Measurements from ENCODE around the gene PRPF40B.
"Not testable (repeated sequence)": the region's sequence is repeated elsewhere in the genome, so short reads cannot be mapped to it uniquely, and the experiment has no call there.

Gene PRPF40B

GRCh38 chr12:49623142-49623904, at the start of gene PRPF40B:
Gene PRPF40B, plus strand, starts transcription at chr12:49623561. Its CDS starts 30 bp downstream, at chr12:49623591.
- peak; percentile 83 to 84 for DNase-seq

GRCh38 chr12:49577589-49578315, 45.6 kb upstream of the PRPF40B start:
- DNase-seq, result no peak

DNA sequence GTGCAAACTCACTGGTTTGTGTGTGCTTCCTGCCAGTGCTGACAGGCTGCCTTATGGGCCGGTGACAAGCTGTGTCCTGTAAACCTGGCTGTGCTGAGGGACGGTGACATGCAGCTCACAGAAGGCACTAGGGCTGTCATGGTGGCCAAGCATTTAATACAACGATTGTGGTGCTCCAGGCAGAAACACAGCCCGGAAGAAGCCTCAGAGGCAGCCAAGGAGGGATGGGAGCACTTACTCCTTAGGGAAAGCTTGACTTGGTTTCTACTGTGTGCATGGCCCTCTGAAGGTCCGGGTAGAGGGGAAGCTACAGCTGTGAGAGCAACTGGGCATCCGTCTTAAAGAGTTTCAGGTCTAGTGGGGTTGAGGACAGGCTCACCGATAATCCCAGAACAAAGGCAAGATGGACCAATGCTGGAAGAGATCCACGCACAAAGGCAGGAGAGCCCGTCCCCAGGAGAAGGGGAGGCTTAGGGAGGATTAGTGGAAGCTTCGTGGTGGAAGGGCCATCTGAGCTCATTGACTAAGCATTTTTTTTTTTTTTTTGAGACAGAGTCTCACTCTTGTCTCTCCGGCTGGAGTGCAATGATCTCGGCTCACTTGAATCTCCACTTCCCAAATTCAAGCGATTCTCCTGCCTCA, 44.8 kb upstream of the PRPF40B start:
- no peak for DNase-seq

DNA sequence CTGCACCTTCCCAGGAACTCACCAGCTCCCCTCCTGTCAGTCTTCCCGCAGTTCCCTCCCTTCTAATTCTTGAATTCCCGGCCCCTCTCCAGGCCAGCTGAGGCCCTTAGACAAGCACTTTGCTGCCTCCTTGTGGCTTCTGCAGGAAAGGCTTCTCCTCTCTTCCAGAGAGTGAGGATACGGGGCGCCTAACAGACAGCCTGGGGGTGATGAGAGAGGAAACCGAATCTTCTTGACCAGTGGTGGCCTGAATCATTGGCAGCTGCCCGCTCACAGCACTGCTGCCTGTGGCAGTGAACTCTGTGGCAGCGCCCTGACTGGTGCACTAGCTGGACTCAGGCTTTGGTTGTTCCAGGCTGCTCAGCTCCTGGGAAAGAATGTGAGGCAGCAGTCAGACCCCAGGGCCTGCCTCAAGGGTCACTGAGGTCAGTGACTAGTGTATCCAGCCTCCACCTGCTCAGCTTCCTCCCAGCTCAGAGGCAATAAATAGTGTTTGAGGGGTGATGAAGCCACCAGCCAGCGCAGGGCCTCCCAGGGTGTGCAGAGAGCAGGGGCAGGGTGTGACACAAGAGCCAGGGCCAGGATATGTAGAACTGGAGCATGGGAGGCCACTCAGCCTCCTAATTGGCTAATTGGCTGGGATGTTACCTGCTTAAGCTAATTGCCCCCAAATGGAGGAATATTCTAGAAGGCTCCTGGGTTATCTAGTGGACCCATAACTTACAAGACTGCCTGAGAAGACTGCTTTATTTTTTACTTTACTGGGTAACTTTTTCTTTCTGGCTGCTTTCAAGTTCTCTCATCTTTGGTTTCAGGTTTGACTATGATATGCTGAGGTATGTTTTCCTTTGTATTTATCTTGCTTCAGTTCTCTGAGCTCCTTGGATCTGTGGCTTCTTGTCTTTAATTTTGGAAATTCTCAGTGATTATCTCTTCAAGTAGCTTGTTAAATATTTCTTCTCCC, 42.5 kb upstream of the PRPF40B start:
- DNase-seq, result peak; percentile 61 to 67

DNA sequence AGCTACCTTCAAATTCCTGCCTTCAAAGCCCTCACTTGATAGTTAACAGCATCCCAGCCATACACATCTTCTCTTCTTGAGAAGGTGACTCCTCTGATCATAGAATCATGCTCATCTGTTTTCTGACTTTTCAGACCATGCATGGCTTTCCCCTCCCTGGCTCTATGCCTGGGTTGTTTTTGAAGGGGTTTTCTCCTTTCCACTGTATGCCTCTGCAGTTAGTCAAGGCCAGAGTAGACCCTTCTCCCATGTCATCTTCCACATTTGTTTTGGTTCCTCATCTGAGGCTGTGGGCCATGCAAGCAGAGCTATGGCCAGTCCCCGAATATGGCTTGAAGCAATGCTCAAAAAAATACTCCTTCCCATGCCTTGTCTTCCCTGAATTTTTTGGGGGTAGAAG, 41.2 kb upstream of the PRPF40B start:
- no peak for DNase-seq

GRCh38 chr12:49582850-49583249, 40.5 kb upstream of the PRPF40B start:
- DNase-seq, result no peak

- DNase-seq, result no peak
Observed at GRCh38 chr12:49583366-49584094, 39.8 kb upstream of the PRPF40B start.

DNA sequence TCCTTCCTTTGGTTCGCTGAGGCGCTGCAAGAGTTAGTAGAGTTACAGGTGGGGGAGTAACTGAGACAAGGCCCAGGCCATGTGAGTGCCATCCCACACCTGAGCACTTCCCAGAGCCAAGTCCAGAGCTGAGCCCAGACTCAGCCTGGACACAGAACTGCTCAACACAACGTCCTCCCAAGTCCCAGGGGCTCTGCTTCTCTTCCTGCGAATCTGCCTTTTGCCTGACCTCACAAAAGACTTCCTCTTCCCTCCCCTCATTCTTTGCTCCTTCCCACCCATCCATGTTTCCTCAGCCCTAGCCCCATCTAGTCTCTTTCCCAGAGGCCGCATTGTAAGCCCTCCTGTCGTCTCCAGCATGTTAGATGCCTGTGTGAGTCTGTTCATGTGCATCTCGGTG, 38.8 kb upstream of the PRPF40B start:
- no peak for DNase-seq

DNA sequence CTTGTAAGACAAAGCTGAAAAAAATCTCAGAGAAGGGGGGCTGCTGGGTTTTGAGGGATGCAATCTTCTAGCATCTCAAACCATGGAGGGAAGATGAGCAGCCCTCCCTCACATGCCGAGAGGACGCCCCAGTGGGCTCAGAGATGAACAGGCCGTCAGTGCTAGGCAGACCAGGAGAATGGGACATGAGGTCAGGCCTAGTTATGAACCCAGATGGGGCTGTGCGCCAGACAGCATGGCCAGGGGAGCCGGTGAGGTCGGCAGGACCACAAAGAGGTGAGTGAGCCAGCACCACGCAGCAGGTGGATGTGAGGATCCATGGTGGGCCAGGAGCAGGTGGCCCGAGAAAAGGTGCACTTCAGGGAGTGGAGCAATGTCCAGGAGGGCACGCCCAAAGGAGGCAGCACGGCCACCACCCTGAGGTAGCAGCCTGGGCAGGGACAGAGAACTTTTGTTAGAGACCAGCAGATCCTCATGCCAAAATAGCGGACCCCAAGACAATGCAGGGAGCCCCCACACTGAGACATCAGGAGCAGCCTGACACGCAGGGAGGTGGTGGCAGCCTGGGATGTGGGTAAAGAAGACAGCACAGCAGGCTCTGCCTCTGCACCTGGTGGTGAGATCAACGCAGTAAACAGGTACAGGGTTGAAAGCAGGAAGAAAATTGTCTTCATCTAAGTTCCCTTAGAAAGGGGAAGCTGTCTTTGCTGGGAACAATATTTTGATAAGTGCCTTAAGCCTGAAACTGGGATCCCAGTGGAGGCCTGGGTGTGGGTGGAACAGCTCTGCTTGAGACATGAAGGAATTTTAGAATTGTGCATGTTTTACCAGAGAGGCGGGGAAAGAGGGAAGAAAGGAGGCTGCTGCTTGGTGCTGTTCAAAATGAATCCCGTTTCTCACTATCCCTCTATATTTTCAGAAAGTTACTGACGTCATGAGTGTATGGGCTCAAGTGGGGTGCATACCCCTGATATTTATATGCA, 37.6 kb upstream of the PRPF40B start:
- DNase-seq, result no peak

DNA sequence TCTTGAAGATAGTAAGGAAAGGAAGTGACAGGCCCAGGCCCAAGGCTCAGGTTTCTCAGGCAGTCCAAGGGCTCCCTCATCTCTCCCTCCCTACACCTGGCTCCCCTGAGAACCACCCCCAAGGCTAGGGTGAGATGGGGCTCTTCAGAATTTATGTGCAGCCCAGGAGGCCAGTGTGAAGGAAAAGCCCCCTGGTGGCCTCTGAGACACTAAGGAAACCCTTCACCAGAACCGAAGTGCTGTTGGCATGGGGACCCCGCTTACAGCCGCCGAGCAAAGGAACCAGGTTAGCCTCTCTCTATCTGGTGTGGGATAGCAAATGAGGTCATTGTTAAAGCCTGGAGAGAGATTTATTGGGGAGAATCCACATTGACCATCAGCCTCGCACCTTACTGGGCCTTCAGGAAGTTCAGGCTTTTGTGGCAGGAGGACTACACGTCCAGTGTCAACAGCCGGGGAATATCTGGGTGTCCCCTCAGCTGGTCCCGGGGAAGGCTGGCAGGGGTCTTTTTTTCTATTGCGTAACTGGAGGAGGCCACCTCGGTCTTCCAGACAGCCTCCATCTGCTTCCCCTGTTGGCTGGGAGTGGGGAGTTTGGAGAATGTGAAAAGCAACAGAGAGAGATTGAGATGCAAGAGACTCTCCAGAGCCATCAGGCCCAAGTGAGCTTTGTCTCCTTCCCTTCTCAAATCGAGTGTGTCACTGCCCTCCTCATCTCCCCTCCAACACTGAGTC, 36.0 kb upstream of the PRPF40B start:
- DNase-seq, result no peak

GRCh38 chr12:49588281-49588680, 35.1 kb upstream of the PRPF40B start:
- DNase-seq, result no peak

GRCh38 chr12:49588721-49589516, 34.4 kb upstream of the PRPF40B start:
- DNase-seq, result no peak

DNA sequence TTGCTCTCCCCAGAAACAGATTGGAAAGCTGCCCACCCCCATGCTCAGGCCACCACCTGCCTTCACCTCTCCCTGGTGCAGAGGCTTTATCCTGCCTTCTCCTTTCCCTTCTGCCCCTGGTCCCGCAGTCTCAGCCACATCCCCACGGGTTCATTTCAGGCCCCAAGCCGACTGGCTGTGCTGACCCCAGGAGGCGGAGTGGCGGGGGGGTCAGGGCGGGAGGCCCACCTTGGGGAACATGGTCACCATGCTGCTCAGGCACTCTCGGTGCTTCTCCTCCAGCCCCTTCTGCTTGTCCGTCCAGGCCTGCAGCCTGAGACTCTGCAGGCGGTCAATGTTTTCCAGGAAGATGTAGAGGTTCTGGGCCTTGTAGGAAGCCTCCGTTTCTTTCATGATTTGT, 24.8 kb upstream of the PRPF40B start:
- no peak for DNase-seq

DNA sequence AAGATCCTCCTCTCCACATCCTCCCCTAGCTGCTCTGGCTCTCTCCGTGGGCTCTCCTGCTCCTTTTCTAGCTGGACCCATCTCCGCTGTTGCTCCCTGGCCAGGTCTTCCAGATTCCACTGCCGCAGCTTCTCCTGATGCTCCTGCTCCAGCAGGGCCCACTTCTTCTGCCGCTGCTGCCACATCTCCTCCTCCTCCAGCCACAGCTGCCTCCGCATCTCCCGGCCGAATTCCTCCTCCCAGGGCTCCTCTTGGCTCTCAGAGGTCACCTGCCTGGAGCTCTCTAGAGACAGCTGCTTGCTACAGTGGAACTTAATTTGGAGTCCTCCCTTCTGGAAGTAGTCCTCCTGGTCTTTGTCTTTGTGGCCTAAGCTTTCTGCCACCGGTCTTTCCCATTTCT, 23.4 kb upstream of the PRPF40B start:
- DNase-seq, result no peak

GRCh38 chr12:49603721-49604120, 19.6 kb upstream of the PRPF40B start:
- no peak for DNase-seq

DNA sequence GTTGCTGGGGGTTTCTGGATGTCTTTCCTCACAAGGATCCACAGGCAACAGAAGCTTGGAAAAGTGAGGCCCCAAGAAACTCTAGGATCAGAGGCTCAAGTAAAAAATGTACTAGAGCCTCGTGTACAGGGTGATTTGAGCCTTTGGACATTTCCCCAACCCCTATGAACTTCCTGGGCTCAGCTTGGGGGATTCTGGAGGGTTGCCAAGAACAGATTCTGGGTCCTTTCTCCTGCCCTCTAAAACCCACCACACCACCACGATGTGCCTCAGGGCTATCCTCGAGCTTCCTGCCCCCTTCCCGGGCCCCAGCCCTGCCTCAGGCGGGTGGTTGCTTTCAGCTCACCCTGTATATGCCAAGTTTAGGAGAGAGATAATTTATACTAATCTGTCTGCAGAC, 18.5 kb upstream of the PRPF40B start:
- no peak for DNase-seq

GRCh38 chr12:49605539-49605938, 17.8 kb upstream of the PRPF40B start, which contains the start of gene FAM186B:
Gene FAM186B, minus strand, starts transcription at chr12:49605639. Its CDS starts 162 bp downstream, at chr12:49605477.
- not testable (repeated sequence) for DNase-seq

DNA sequence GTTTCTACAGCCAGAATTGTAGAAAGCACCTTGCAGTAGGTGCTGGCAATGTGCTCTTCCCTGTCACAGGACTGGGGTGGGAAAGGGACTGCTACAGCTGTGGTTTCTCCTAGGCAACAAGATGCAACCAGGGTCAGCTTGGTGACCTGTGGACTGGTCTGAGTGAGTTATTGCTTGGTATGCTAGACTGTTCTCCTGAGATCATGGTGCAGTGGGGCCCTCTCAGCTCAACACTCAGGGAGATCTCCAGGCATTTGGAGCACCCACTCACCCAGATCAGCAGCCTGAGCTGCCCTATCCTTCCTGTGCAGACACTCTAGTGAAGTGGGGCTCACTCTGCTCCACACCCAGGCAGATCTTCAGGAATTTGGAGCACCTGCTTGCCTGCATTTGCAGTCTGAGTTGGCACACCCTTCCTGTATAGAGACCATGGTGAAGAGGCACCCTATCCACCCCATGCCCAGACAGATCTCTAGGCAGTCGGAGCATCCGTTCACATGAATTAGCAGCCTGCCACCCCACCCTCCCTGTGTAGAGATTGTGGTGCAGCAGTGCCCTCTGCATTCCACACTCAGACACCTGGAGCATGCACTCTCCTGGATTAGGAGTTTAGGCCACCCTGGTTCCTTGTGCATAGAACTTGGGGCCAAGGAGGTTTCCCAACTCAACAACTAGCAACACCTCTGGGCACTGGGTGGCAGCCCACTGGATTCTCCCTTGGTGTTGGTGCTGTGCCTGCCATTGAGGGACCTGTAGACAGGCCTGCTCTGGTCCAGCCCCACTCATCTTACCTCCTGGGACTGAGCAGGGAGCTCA, 14.1 kb upstream of the PRPF40B start:
- DNase-seq, result no peak

Measured in hippocampal formation (tissue), 2 donors.